GM19023 (cell line): ENCODE results near the gene SNTG2.

Experiments used
- ATAC-seq: cut with Tn5 transposase; IDR thresholded peaks from one replicate; pipeline ENCODE4 v1.9.1; 2021; ENCODE audit warnings: mild to moderate bottlenecking, moderate library complexity; ENCODE audit not compliant: unreplicated experiment

Gene SNTG2

GRCh38 chr2:1136846-1137245, 186.2 kb downstream of the SNTG2 start:
- ATAC-seq, result no peak

GRCh38 chr2:1137264-1137663, 186.6 kb downstream of the SNTG2 start:
- no peak for ATAC-seq

- no peak for ATAC-seq
Measured at GRCh38 chr2:1137913-1138391, 187.3 kb downstream of the SNTG2 start.

- peak; percentile 63 for ATAC-seq
Measured at GRCh38 chr2:1140389-1141003, 189.8 kb downstream of the SNTG2 start.

- no peak for ATAC-seq
Measured at GRCh38 chr2:1141079-1141478, 190.4 kb downstream of the SNTG2 start.

GRCh38 chr2:1143129-1143528, 192.5 kb downstream of the SNTG2 start:
- ATAC-seq, result no peak

- no peak for ATAC-seq
Measured at GRCh38 chr2:1147873-1148612, 197.4 kb downstream of the SNTG2 start.

GRCh38 chr2:1150724-1151511, 200.3 kb downstream of the SNTG2 start:
- no peak for ATAC-seq

GRCh38 chr2:1152375-1152774, 201.7 kb downstream of the SNTG2 start:
- ATAC-seq, result no peak

- no peak for ATAC-seq
Measured at GRCh38 chr2:1153920-1154319, 203.3 kb downstream of the SNTG2 start.

GRCh38 chr2:1154710-1155594, 204.3 kb downstream of the SNTG2 start:
- ATAC-seq, result no peak

GRCh38 chr2:1156059-1156458, 205.4 kb downstream of the SNTG2 start:
- no peak for ATAC-seq

- ATAC-seq, result no peak
Measured at GRCh38 chr2:1156531-1156930, 205.9 kb downstream of the SNTG2 start.

GRCh38 chr2:1157107-1157506, 206.5 kb downstream of the SNTG2 start:
- no peak for ATAC-seq

- no peak for ATAC-seq
Measured at GRCh38 chr2:1159013-1159412, 208.4 kb downstream of the SNTG2 start.

GRCh38 chr2:1162246-1162645, 211.6 kb downstream of the SNTG2 start:
- ATAC-seq, result no peak

- ATAC-seq, result no peak
Measured at GRCh38 chr2:1162768-1163584, 212.3 kb downstream of the SNTG2 start.

GRCh38 chr2:1166976-1167375, 216.3 kb downstream of the SNTG2 start:
- no peak for ATAC-seq

GRCh38 chr2:1168846-1169245, 218.2 kb downstream of the SNTG2 start:
- ATAC-seq, result no peak
